H1 (cell line): Measurements from ENCODE around the gene DOHH. TPM values are rescaled to one million over a fixed set of nuclear protein-coding genes. Genes with fewer than 3 reads are reported as not detected.

Experiments used
- CTCF ChIA-PET: fragments of 300-600 bp; sonication (Branson Sonifier 250); formaldehyde crosslinking; loops from one replicate; lab custom pipeline; 2021; ENCODE audit not compliant: partially characterized antibody; lab: Charles Lee
- POLR2A ChIA-PET: fragments of 300-600 bp; sonication (Branson Sonifier 250); formaldehyde crosslinking; loops from one replicate; lab custom pipeline; 2021; ENCODE audit warnings: inconsistent platforms; ENCODE audit not compliant: partially characterized antibody; lab: Charles Lee
- DNase-seq, 2 experiments: peaks; one replicate each; pipeline versions ENCODE4 v3.0.0 to v3.0.0-alpha.2; 2010 to 2022; ENCODE audit warnings: low spot score in 2 of 2, low read depth in 1 of 2, mixed read lengths in 1 of 2
- FAIRE-seq: peaks from 2 replicates; lab custom pipeline; 2011; peaks lifted over from hg19 to GRCh38; lab: Jason Lieb, UNC
- H2AFZ ChIP-seq: 2 replicates; pipeline ENCODE4 v1.8.1; 2012; ENCODE audit warnings: low read length, inconsistent platforms
- H2AK5ac ChIP-seq: 2 replicates; pipeline ENCODE4 v1.6.1; 2013; ENCODE audit warnings: low read depth, low read length
- H2BK120ac ChIP-seq: replicated peaks from 2 replicates; pipeline ENCODE3; 2013; ENCODE audit warnings: low read depth, low read length, inconsistent platforms
- H2BK12ac ChIP-seq: 2 replicates; pipeline ENCODE4 v1.6.1; 2013; ENCODE audit warnings: low read depth, low read length
- H2BK15ac ChIP-seq: 2 replicates; pipeline ENCODE4 v1.6.1; 2013; ENCODE audit warnings: low read length
- H2BK20ac ChIP-seq: 2 replicates; pipeline ENCODE4 v1.6.1; 2013; ENCODE audit warnings: low read length
- H2BK5ac ChIP-seq: 2 replicates; pipeline ENCODE4 v1.6.1; 2013; ENCODE audit warnings: low read depth, low read length
- H3K14ac ChIP-seq: 2 replicates; pipeline ENCODE4 v1.6.1; 2013; ENCODE audit warnings: inconsistent platforms; ENCODE audit not compliant: insufficient read length
- H3K18ac ChIP-seq: 2 replicates; pipeline ENCODE4 v1.6.1; 2013; ENCODE audit warnings: low read length; ENCODE audit errors: extremely low read depth
- H3K23ac ChIP-seq: 2 replicates; pipeline ENCODE4 v1.6.1; 2013; ENCODE audit warnings: inconsistent platforms; ENCODE audit not compliant: insufficient read length
- H3K23me2 ChIP-seq: 2 replicates; pipeline ENCODE4 v1.6.1; 2013; ENCODE audit warnings: low read depth, low read length
- H3K27ac ChIP-seq: 2 replicates; pipeline ENCODE4 v1.6.1; 2011; ENCODE audit warnings: low read depth, low read length, inconsistent platforms
- H3K27me3 ChIP-seq, 4 experiments: replicated peaks in 1 of 4; 1 replicate in 1 of 4; 2 replicates in 3 of 4; pipeline versions ENCODE4 v1.6.1 to v1.8.1; 2011 to 2013; ENCODE audit warnings: low read length in 3 of 4, mild to moderate bottlenecking in 3 of 4, inconsistent platforms in 2 of 4, mixed read lengths in 2 of 4, moderate library complexity in 1 of 4; ENCODE audit not compliant: control insufficient read depth in 3 of 4, insufficient read depth in 3 of 4; ENCODE audit errors: extremely low read depth in 1 of 4
- H3K36me3 ChIP-seq, 4 experiments: 2 replicates each; pipeline versions ENCODE4 v1.6.1 to v1.8.1; 2011 to 2013; ENCODE audit warnings: mild to moderate bottlenecking in 4 of 4, low read length in 3 of 4, moderate library complexity in 2 of 4, control low read depth in 1 of 4, inconsistent platforms in 1 of 4; ENCODE audit not compliant: insufficient read depth in 4 of 4, control insufficient read depth in 2 of 4
- H3K4ac ChIP-seq: replicated peaks from 2 replicates; pipeline ENCODE3; 2013; ENCODE audit warnings: low read length, low read depth, mixed read lengths, inconsistent platforms; ENCODE audit not compliant: insufficient read length
- H3K4me1 ChIP-seq, 4 experiments: replicated peaks in 1 of 4; 1 replicate in 1 of 4; 2 replicates in 3 of 4; pipeline versions ENCODE4 v1.6.1 to v1.8.1; 2011 to 2013; ENCODE audit warnings: low read length in 3 of 4, inconsistent platforms in 2 of 4, mixed read lengths in 1 of 4; ENCODE audit not compliant: insufficient read depth in 4 of 4, control insufficient read depth in 3 of 4
- H3K4me2 ChIP-seq, 2 experiments: 2 replicates each; pipeline versions ENCODE4 v1.6.1 to v1.8.1; 2011 to 2013; ENCODE audit warnings: low read depth in 2 of 2, low read length in 2 of 2, control low read depth in 1 of 2, inconsistent platforms in 1 of 2, mild to moderate bottlenecking in 1 of 2; ENCODE audit not compliant: insufficient read depth in 1 of 2
- H3K4me3 ChIP-seq, 4 experiments: fragments of 200-600, 300-600 bp in 1 of 4; sonication (generic), shearing (Covaris generic), sonication (Bioruptor Twin) in 1 of 4; 2 replicates each; pipeline versions ENCODE4 v1.5.1 to v1.8.1; 2011 to 2016; ENCODE audit warnings: low read length in 4 of 4, low read depth in 3 of 4, control low read depth in 2 of 4, inconsistent platforms in 2 of 4, mild to moderate bottlenecking in 2 of 4, mixed read lengths in 1 of 4, moderate library complexity in 1 of 4; ENCODE audit not compliant: insufficient read depth in 2 of 4; ENCODE audit errors: extremely low read depth in 1 of 4
- H3K56ac ChIP-seq: replicated peaks from 2 replicates; pipeline ENCODE3; 2013; ENCODE audit warnings: low read depth, mild to moderate bottlenecking, mixed read lengths, low read length, inconsistent platforms; ENCODE audit not compliant: insufficient read length
- H3K79me1 ChIP-seq: 2 replicates; pipeline ENCODE4 v1.6.1; 2013; ENCODE audit warnings: low read depth, low read length, control low read depth
- H3K79me2 ChIP-seq, 2 experiments: 2 replicates each; pipeline versions ENCODE4 v1.6.1 to v1.8.1; 2012 to 2013; ENCODE audit warnings: low read length in 2 of 2, mild to moderate bottlenecking in 2 of 2, inconsistent platforms in 1 of 2; ENCODE audit not compliant: insufficient read depth in 2 of 2, control insufficient read depth in 1 of 2
- H3K9ac ChIP-seq, 4 experiments: replicated peaks in 1 of 4; 1 replicate in 1 of 4; 2 replicates in 3 of 4; pipeline versions ENCODE4 v1.6.1 to v1.8.1; 2011 to 2013; ENCODE audit warnings: low read depth in 3 of 4, low read length in 3 of 4, control low read depth in 2 of 4, mild to moderate bottlenecking in 2 of 4, moderate library complexity in 2 of 4, inconsistent platforms in 1 of 4; ENCODE audit errors: extremely low read depth in 1 of 4
- H3K9me3 ChIP-seq, 2 experiments: 2 replicates each; pipeline versions ENCODE4 v1.6.1 to v1.8.1; 2012 to 2013; ENCODE audit warnings: mild to moderate bottlenecking in 2 of 2, moderate library complexity in 2 of 2, control low read depth in 1 of 2, inconsistent platforms in 1 of 2, low read depth in 1 of 2, low read length in 1 of 2, mixed read lengths in 1 of 2; ENCODE audit not compliant: insufficient read depth in 2 of 2
- H4K20me1 ChIP-seq, 2 experiments: replicated peaks in 1 of 2; 2 replicates each; pipeline versions ENCODE3 to v1.8.1; 2011 to 2013; ENCODE audit warnings: inconsistent platforms in 2 of 2, low read length in 2 of 2, mild to moderate bottlenecking in 1 of 2; ENCODE audit not compliant: insufficient read depth in 2 of 2, control insufficient read depth in 1 of 2
- H4K5ac ChIP-seq: 2 replicates; pipeline ENCODE4 v1.6.1; 2013; ENCODE audit warnings: low read length, low read depth, mixed read lengths, inconsistent platforms; ENCODE audit not compliant: insufficient read length
- H4K8ac ChIP-seq: 2 replicates; pipeline ENCODE4 v1.8.0; 2013; ENCODE audit warnings: mild to moderate bottlenecking, moderate library complexity, low read length, inconsistent platforms; ENCODE audit not compliant: insufficient read depth; ENCODE audit errors: extremely low read depth
- H4K91ac ChIP-seq: replicated peaks from 2 replicates; pipeline ENCODE3; 2013; ENCODE audit warnings: low read length, mixed read lengths, inconsistent platforms; ENCODE audit not compliant: insufficient read length
- BCL11A ChIP-seq, 2 experiments: IDR thresholded peaks; one replicate each; pipeline ENCODE4 v1.6.1; 2011; ENCODE audit warnings: low read depth in 2 of 2, low read length in 2 of 2, mild to moderate bottlenecking in 2 of 2
- BRCA1 ChIP-seq: IDR thresholded peaks from 2 replicates; pipeline ENCODE4 v1.6.1; 2012; ENCODE audit warnings: low read depth, low read length, improper control_type of control experiment
- CTBP2 ChIP-seq: IDR thresholded peaks from 2 replicates; pipeline ENCODE4 v1.7.0; 2011; ENCODE audit warnings: borderline replicate concordance, mild to moderate bottlenecking, moderate library complexity, mixed read lengths, low read length; ENCODE audit not compliant: insufficient read depth, insufficient read length
- FOSL1 ChIP-seq: IDR thresholded peaks from 2 replicates; pipeline ENCODE4 v1.6.1; 2011; ENCODE audit warnings: mild to moderate bottlenecking, low read depth, low read length, moderate library complexity; ENCODE audit not compliant: insufficient read depth
- HDAC6 ChIP-seq: IDR thresholded peaks from one replicate; pipeline ENCODE4 v1.7.1; 2012; ENCODE audit warnings: low read depth, mild to moderate bottlenecking, inconsistent platforms, low read length, moderate library complexity
- MAFK ChIP-seq: IDR thresholded peaks from 2 replicates; pipeline ENCODE4 v1.6.1; 2012; ENCODE audit warnings: low read depth, mild to moderate bottlenecking, improper control_type of control experiment, low read length
- NANOG ChIP-seq: IDR thresholded peaks from 2 replicates; pipeline ENCODE4 v1.6.1; 2011; ENCODE audit warnings: low read length, low read depth, mild to moderate bottlenecking, inconsistent platforms; ENCODE audit not compliant: insufficient read depth, poor library complexity, severe bottlenecking
- PHF8 ChIP-seq: fragments of 200-600 bp; sonication (generic); conservative IDR thresholded peaks from 2 replicates; pipeline ENCODE4 v1.7.1; 2012; ENCODE audit warnings: low read depth, mild to moderate bottlenecking, inconsistent platforms, low read length, moderate library complexity
- SP1 ChIP-seq: IDR thresholded peaks from 2 replicates; pipeline ENCODE4 v1.6.1; 2011; ENCODE audit warnings: low read depth, low read length
- SRF ChIP-seq: IDR thresholded peaks from 2 replicates; pipeline ENCODE4 v1.6.1; 2011; ENCODE audit warnings: mild to moderate bottlenecking, low read depth, low read length, moderate library complexity
- TAF1 ChIP-seq: IDR thresholded peaks from 2 replicates; pipeline ENCODE4 v1.6.1; 2011; ENCODE audit warnings: mild to moderate bottlenecking, low read depth, low read length
- TAF7 ChIP-seq: optimal IDR thresholded peaks from 2 replicates; pipeline ENCODE3; 2011; ENCODE audit warnings: low read depth, mild to moderate bottlenecking, inconsistent platforms, low read length, moderate library complexity, borderline replicate concordance
- TBP ChIP-seq: IDR thresholded peaks from 2 replicates; pipeline ENCODE4 v1.6.1; 2011; ENCODE audit warnings: low read depth, low read length, improper control_type of control experiment
- WGBS, 2 experiments: shearing (Covaris generic) in 1 of 2; methylation state at CpG; one replicate each; pipeline versions ENCODE4 v1.1.6 to v1.1.7; 2013 to 2015; ENCODE audit warnings: low lambda C conversion rate in 2 of 2, mixed read lengths in 2 of 2, inconsistent platforms in 1 of 2, low coverage in 1 of 2, missing lambda C conversion rate in 1 of 2; ENCODE audit not compliant: insufficient replicate concordance in 2 of 2, insufficient coverage in 1 of 2, insufficient read length in 1 of 2; ENCODE audit errors: extremely low coverage in 1 of 2, missing lambda C conversion rate in 1 of 2; 5-methylcytosine and 5-hydroxymethylcytosine counted together
- polyA plus RNA-seq, 7 experiments: library from polyadenylated mRNA; depleted of rRNA in 3 of 7; stranded (reverse) in 5 of 7; unstranded in 2 of 7; fragments of >200 nt in 5 of 7; fragments of 200-250 nt in 2 of 7; gene quantifications; 1 replicate in 5 of 7; 2 replicates in 1 of 7; 4 replicates in 1 of 7; pipeline versions ENCODE4 v1.2.1 to v1.2.3, GENCODE V29; 2011 to 2013; ENCODE audit warnings: missing spikeins in 2 of 7, mixed read lengths in 2 of 7
- total RNA-seq: library from RNA; stranded (reverse); fragmentation: NEBNext Ultra II Directional; extraction: Animal tissue kit (Norgen Biotek cat#: 25700); gene quantifications from 2 replicates; pipeline ENCODE4 v1.2.1, GENCODE V29; 2021

DOHH gene
- total and polyA plus RNA-seq, 2 of the 8 experiments (the other 6 are each of a cell fraction or from before 2014, with no cell fraction given): 7.3 to 17.7 TPM

- no peak overlapping the region for H2BK20ac ChIP-seq
- 90 to 100% methylated on average over 5 to 20 of the region's 20 CpGs for WGBS, 2 experiments
- peaks cover 9% of the 10 kb centered on the region; the same call in 1 of the 2 replicates for H3K23me2 ChIP-seq
- H3K4me1 ChIP-seq: no peaks in the 10 kb centered on the region; a peak in 1 of 7 replicates
- H3K4me2 ChIP-seq: no peak overlapping the region
- no peak overlapping the region for H4K91ac ChIP-seq
- H3K79me2 ChIP-seq: no peaks in the 10 kb centered on the region
- no peak for TF ChIP-seq MAFK
- TF ChIP-seq TBP: no peak
- TF ChIP-seq BCL11A (IDR thresholded peaks at IDR 0.05; ENCODE audit: low read depth in 2 of 2, low read length in 2 of 2): no peak
- TF ChIP-seq SP1: no peak
- no peak for TF ChIP-seq BRCA1
- TF ChIP-seq CTBP2: no peak
- no peak for TF ChIP-seq TAF1
- no peak for TF ChIP-seq PHF8
- TF ChIP-seq TAF7: no peak
- no peak for TF ChIP-seq NANOG
- TF ChIP-seq FOSL1: no peak
- TF ChIP-seq HDAC6: no peak
- no peak for TF ChIP-seq SRF
- no peaks in the 10 kb centered on the region for H3K9me3 ChIP-seq
- H3K18ac ChIP-seq: no peak overlapping the region
- H3K14ac ChIP-seq: no peak overlapping the region
- no peak overlapping the region for H2AFZ ChIP-seq
- H3K4me3 ChIP-seq: no peak overlapping the region
- no peak overlapping the region for H4K5ac ChIP-seq
- no peaks in the 10 kb centered on the region for H3K79me1 ChIP-seq
- H3K9ac ChIP-seq: no peak overlapping the region
- DNase-seq: no peak
- no peak overlapping the region for H3K23ac ChIP-seq
- H4K20me1 ChIP-seq: peaks cover 0 to 6% of the 10 kb centered on the region in 2 experiments
- peaks cover 7 to 32% (median 20%) of the 10 kb centered on the region in 4 experiments; a peak in 7 of 8 replicates for H3K36me3 ChIP-seq
- no peak overlapping the region for H2BK120ac ChIP-seq
- no peak overlapping the region for H2BK12ac ChIP-seq
- H2AK5ac ChIP-seq: no peak overlapping the region
- ChIA-PET CTCF (interaction anchor here (0.8 kb wide), 1 partner anchor 17 kb away, joined by 3 read pairs; no protein-coding TSS in a partner anchor), POLR2A (interaction anchor here (1.0 to 4.3 kb wide), 3 partner anchors 9 to 16 kb away, joined by 4 to 30 read pairs (median 5); partner anchors contain the start of gene TEKTIP1)
- H4K8ac ChIP-seq: no peak overlapping the region
- H3K27me3 ChIP-seq: no peaks in the 10 kb centered on the region
- no peak for FAIRE-seq
- H3K56ac ChIP-seq: no peak overlapping the region
- H2BK5ac ChIP-seq: no peak overlapping the region
- H2BK15ac ChIP-seq: no peak overlapping the region
- H3K27ac ChIP-seq: no peak overlapping the region
- H3K4ac ChIP-seq: no peak overlapping the region
These were observed 28.2 kb upstream of the DOHH start for GRCh38 chr19:3528539-3529211.
